H9 (cell line): ENCODE measurements around the gene RALGAPB. TPM values are rescaled to one million over a fixed set of nuclear protein-coding genes. Genes with fewer than 3 reads are reported as not detected.

ENCODE experiments used
- DNase-seq: peaks from one replicate; pipeline ENCODE4 v3.0.0-alpha.2; 2017
- H2AFZ ChIP-seq: one replicate; pipeline ENCODE4 v1.6.1; 2013; ENCODE audit warnings: mild to moderate bottlenecking, low read length, control low read depth, moderate library complexity
- H2AK5ac ChIP-seq: 2 replicates; pipeline ENCODE4 v1.6.1; 2013; ENCODE audit warnings: low read length, control low read depth, mixed read lengths; ENCODE audit not compliant: insufficient read length
- H2BK120ac ChIP-seq: one replicate; pipeline ENCODE4 v1.6.1; 2013; ENCODE audit warnings: low read depth, mild to moderate bottlenecking, low read length, control low read depth, inconsistent platforms; ENCODE audit not compliant: poor library complexity, severe bottlenecking
- H2BK12ac ChIP-seq: 2 replicates; pipeline ENCODE4 v1.6.1; 2013; ENCODE audit warnings: low read length, control low read depth, mixed read lengths, low read depth; ENCODE audit not compliant: insufficient read length
- H2BK15ac ChIP-seq: 2 replicates; pipeline ENCODE4 v1.6.1; 2013; ENCODE audit warnings: low read depth, low read length, control low read depth
- H2BK20ac ChIP-seq: one replicate; pipeline ENCODE4 v1.6.1; 2013; ENCODE audit warnings: low read depth, mild to moderate bottlenecking, low read length, control low read depth, inconsistent platforms; ENCODE audit not compliant: poor library complexity, severe bottlenecking
- H2BK5ac ChIP-seq: 2 replicates; pipeline ENCODE4 v1.6.1; 2013; ENCODE audit warnings: low read length, control low read depth, mixed read lengths; ENCODE audit not compliant: insufficient read length
- H3K14ac ChIP-seq: 2 replicates; pipeline ENCODE4 v1.6.1; 2013; ENCODE audit warnings: low read length, control low read depth; ENCODE audit not compliant: insufficient read depth
- H3K18ac ChIP-seq: 2 replicates; pipeline ENCODE4 v1.6.1; 2013; ENCODE audit warnings: low read depth, mild to moderate bottlenecking, mixed read lengths, low read length, control low read depth; ENCODE audit not compliant: insufficient read length
- H3K23ac ChIP-seq: 2 replicates; pipeline ENCODE4 v1.6.1; 2013; ENCODE audit warnings: low read length, control low read depth, mixed read lengths, low read depth; ENCODE audit not compliant: insufficient read length
- H3K23me2 ChIP-seq: 2 replicates; pipeline ENCODE4 v1.6.1; 2013; ENCODE audit warnings: low read depth, mild to moderate bottlenecking, mixed read lengths, low read length, control low read depth; ENCODE audit not compliant: insufficient read length, poor library complexity, severe bottlenecking
- H3K27ac ChIP-seq: 2 replicates; pipeline ENCODE4 v1.5.1; 2013; ENCODE audit warnings: low read length, control low read depth, mixed read lengths, low read depth; ENCODE audit not compliant: insufficient read length
- H3K27me3 ChIP-seq: 2 replicates; pipeline ENCODE4 v1.6.1; 2013; ENCODE audit warnings: low read length, control low read depth, inconsistent platforms; ENCODE audit not compliant: insufficient read depth
- H3K4ac ChIP-seq: 2 replicates; pipeline ENCODE4 v1.6.1; 2013; ENCODE audit warnings: low read depth, mild to moderate bottlenecking, control low read depth, inconsistent platforms, low read length, moderate library complexity
- H3K4me1 ChIP-seq: 2 replicates; pipeline ENCODE4 v1.6.1; 2013; ENCODE audit warnings: low read length, control low read depth, inconsistent platforms; ENCODE audit not compliant: insufficient read depth
- H3K4me2 ChIP-seq: 2 replicates; pipeline ENCODE4 v1.6.1; 2013; ENCODE audit warnings: low read length, control low read depth, mixed read lengths; ENCODE audit not compliant: insufficient read length, insufficient read depth
- H3K56ac ChIP-seq: 2 replicates; pipeline ENCODE4 v1.6.1; 2013; ENCODE audit warnings: low read depth, mild to moderate bottlenecking, mixed read lengths, low read length, control low read depth; ENCODE audit not compliant: insufficient read length
- H3K79me1 ChIP-seq: 2 replicates; pipeline ENCODE4 v1.6.1; 2013; ENCODE audit warnings: low read depth, mild to moderate bottlenecking, moderate library complexity, low read length, control low read depth, inconsistent platforms; ENCODE audit not compliant: insufficient read depth, poor library complexity, severe bottlenecking
- H3K79me2 ChIP-seq: 2 replicates; pipeline ENCODE4 v1.6.1; 2013; ENCODE audit warnings: low read length, control low read depth, inconsistent platforms; ENCODE audit not compliant: insufficient read depth
- H3K9ac ChIP-seq: 2 replicates; pipeline ENCODE4 v1.6.1; 2013; ENCODE audit warnings: low read length, control low read depth, mixed read lengths; ENCODE audit not compliant: insufficient read length; ENCODE audit errors: extremely low read depth
- H3K9me3 ChIP-seq: one replicate; pipeline ENCODE4 v1.6.1; 2013; ENCODE audit warnings: low read depth, low read length, inconsistent platforms; ENCODE audit not compliant: control insufficient read depth
- H3T11ph ChIP-seq: one replicate; pipeline ENCODE4 v1.6.1; 2013; ENCODE audit warnings: mild to moderate bottlenecking, low read length, control low read depth, inconsistent platforms
- H4K20me1 ChIP-seq: one replicate; pipeline ENCODE4 v1.6.1; 2013; ENCODE audit not compliant: control insufficient read depth, insufficient read length, insufficient read depth
- H4K5ac ChIP-seq: 2 replicates; pipeline ENCODE4 v1.6.1; 2013; ENCODE audit warnings: low read depth, mild to moderate bottlenecking, mixed read lengths, low read length, control low read depth; ENCODE audit not compliant: insufficient read length
- H4K8ac ChIP-seq: replicated peaks from 2 replicates; pipeline ENCODE4 v1.6.1; 2013; ENCODE audit warnings: low read length, control low read depth, mixed read lengths, low read depth; ENCODE audit not compliant: insufficient read length
- H4K91ac ChIP-seq: 2 replicates; pipeline ENCODE4 v1.6.1; 2013; ENCODE audit warnings: low read depth, mild to moderate bottlenecking, moderate library complexity, mixed read lengths, low read length, control low read depth; ENCODE audit not compliant: insufficient read length
- H3K27ac Mint-ChIP-seq, 3 experiments: 2 replicates in 2 of 3; 3 replicates in 1 of 3; pipeline ENCODE4 v1.8.0; 2020 to 2021; ENCODE audit warnings: mixed read lengths in 3 of 3, mild to moderate bottlenecking in 1 of 3, moderate library complexity in 1 of 3
- H3K27me3 Mint-ChIP-seq: 2 replicates; pipeline ENCODE4 v1.8.0; 2021; ENCODE audit warnings: low read depth, mild to moderate bottlenecking, moderate library complexity, mixed read lengths
- H3K36me3 Mint-ChIP-seq, 3 experiments: 2 replicates in 2 of 3; 3 replicates in 1 of 3; pipeline ENCODE4 v1.8.0; 2020 to 2021; ENCODE audit warnings: low read depth in 3 of 3, mixed read lengths in 3 of 3; ENCODE audit not compliant: insufficient read depth in 1 of 3
- H3K4me1 Mint-ChIP-seq, 2 experiments: 2 replicates each; pipeline ENCODE4 v1.8.0; 2020; ENCODE audit warnings: mixed read lengths in 2 of 2
- H3K4me3 Mint-ChIP-seq, 2 experiments: 2 replicates in 1 of 2; 3 replicates in 1 of 2; pipeline ENCODE4 v1.8.0; 2020 to 2021; ENCODE audit warnings: mild to moderate bottlenecking in 2 of 2, mixed read lengths in 2 of 2, moderate library complexity in 1 of 2
- H3K9me3 Mint-ChIP-seq, 2 experiments: 2 replicates in 1 of 2; 3 replicates in 1 of 2; pipeline ENCODE4 v1.8.0; 2020; ENCODE audit warnings: mild to moderate bottlenecking in 2 of 2, mixed read lengths in 2 of 2, moderate library complexity in 1 of 2
- CTCF ChIP-seq: fragments of 200-600 bp; sonication (generic); conservative IDR thresholded peaks from 3 replicates; pipeline ENCODE4 v1.8.0; 2021; ENCODE audit warnings: antibody characterized with exemption, mild to moderate bottlenecking
- WGBS: extraction: QIAGEN DNeasy Blood & Tissue Kit; methylation state at CpG from one replicate; pipeline ENCODE4 v1.1.7; 2013; ENCODE audit warnings: missing lambda C conversion rate, low lambda C conversion rate, mixed read lengths; ENCODE audit not compliant: insufficient read length; ENCODE audit errors: extremely low coverage; 5-methylcytosine and 5-hydroxymethylcytosine counted together
- total RNA-seq: library from RNA; stranded (reverse); gene quantifications from 2 replicates; pipeline ENCODE4 v1.2.1, GENCODE V29; 2021

The RALGAPB gene
- total RNA-seq, 1 experiment from 2014 or later = 28.5 TPM

- H3K4me1 ChIP-seq = no peaks in the 10 kb centered on the region
- no peak overlapping the region; a peak in 1 of 5 replicates for H3K4me3 Mint-ChIP-seq
- WGBS = no CpG with 5 or more reads among the region's 2 CpGs
These were observed 7.0 kb downstream of the RALGAPB start for GRCh38 chr20:38479596-38479995.

More at GRCh38 chr20:38479596-38479995, 7.0 kb downstream of the RALGAPB start:
- H2AK5ac ChIP-seq = no peak overlapping the region
- no peak overlapping the region for H3K4me2 ChIP-seq
- H3K9me3 Mint-ChIP-seq = no peaks in the 10 kb centered on the region
- H3T11ph ChIP-seq = no peak overlapping the region
- H3K23ac ChIP-seq = no peak overlapping the region
- H2BK5ac ChIP-seq = no peak overlapping the region
- no peak overlapping the region for H3K27ac Mint-ChIP-seq
- no peaks in the 10 kb centered on the region for H4K20me1 ChIP-seq
- H2BK12ac ChIP-seq = no peak overlapping the region
- no peak overlapping the region for H4K91ac ChIP-seq
- no peak overlapping the region for H4K8ac ChIP-seq
- H3K27me3 Mint-ChIP-seq = no peaks in the 10 kb centered on the region
- no peaks in the 10 kb centered on the region for H3K27me3 ChIP-seq
- no peak overlapping the region for H3K14ac ChIP-seq
- no peak overlapping the region for H2BK15ac ChIP-seq
- no peak overlapping the region for H3K27ac ChIP-seq
- peaks cover 0 to 3% (median 2%) of the 10 kb centered on the region in 3 experiments; a peak in 3 of 7 replicates for H3K36me3 Mint-ChIP-seq
- no peaks in the 10 kb centered on the region for H3K9me3 ChIP-seq
- DNase-seq = no peak
- H3K23me2 ChIP-seq = no peaks in the 10 kb centered on the region
- peaks cover 18% of the 10 kb centered on the region for H3K79me1 ChIP-seq
- H2BK120ac ChIP-seq = no peak overlapping the region
- no peak overlapping the region for H4K5ac ChIP-seq
- H3K79me2 ChIP-seq = peaks cover 21% of the 10 kb centered on the region; the same call in 1 of the 2 replicates
- no peak overlapping the region for H3K56ac ChIP-seq
- no peak overlapping the region for H3K18ac ChIP-seq
- peaks cover under 1 to 4% of the 10 kb centered on the region in 2 experiments for H3K4me1 Mint-ChIP-seq
- no peak overlapping the region for H3K9ac ChIP-seq
- no peak overlapping the region for H3K4ac ChIP-seq
- H2AFZ ChIP-seq = no peak overlapping the region
- H2BK20ac ChIP-seq = no peak overlapping the region
- no peak for TF ChIP-seq CTCF
